Panc1 (cell line): ENCODE measurements around the gene VEZT. TPM values are rescaled to one million over a fixed set of nuclear protein-coding genes. Genes with fewer than 3 reads are reported as not detected.

Source experiments
- ATAC-seq: fragments of 200-7000 bp; cut with Tn5 transposase; 2 replicates; pipeline ENCODE4 v1.9.1; 2020; ENCODE audit warnings: mild to moderate bottlenecking, moderate library complexity
- BruUV-seq: library from RNA; stranded (reverse); fragments of 400-500 nt; replicated peaks from 2 replicates; lab custom pipeline; 2021; lab: Mats Ljungman, UMichigan
- CTCF ChIA-PET: fragments of 300-600 bp; sonication (Branson Sonifier 250); formaldehyde crosslinking; loops from one replicate; lab custom pipeline; 2022; ENCODE audit warnings: antibody characterized with exemption; lab: Charles Lee
- POLR2A ChIA-PET: fragments of 300-600 bp; sonication (Branson Sonifier 250); formaldehyde crosslinking; loops from one replicate; lab custom pipeline; 2022; ENCODE audit warnings: antibody characterized with exemption; lab: Charles Lee
- DNase-seq: peaks from one replicate; pipeline ENCODE4 v3.0.0-alpha.2; 2010; ENCODE audit warnings: low read depth, low spot score
- H3K27ac ChIP-seq: 2 replicates; pipeline ENCODE4 v1.5.1; 2011; ENCODE audit warnings: mild to moderate bottlenecking, low read length, inconsistent platforms
- H3K27me3 ChIP-seq: fragments of 200-500 bp; sonication (Bioruptor generic); 2 replicates; pipeline ENCODE4 v1.6.0; 2014; ENCODE audit warnings: low read length, inconsistent platforms; ENCODE audit not compliant: control insufficient read depth, insufficient read depth
- H3K36me3 ChIP-seq: fragments of 200-500 bp; sonication (Bioruptor generic); 2 replicates; pipeline ENCODE4 v1.5.1; 2014; ENCODE audit warnings: inconsistent platforms, mild to moderate bottlenecking, low read length, moderate library complexity; ENCODE audit not compliant: control insufficient read depth, insufficient read depth
- H3K4me1 ChIP-seq: 2 replicates; pipeline ENCODE4 v1.5.1; 2011; ENCODE audit warnings: inconsistent platforms, mild to moderate bottlenecking, low read length, moderate library complexity; ENCODE audit not compliant: control insufficient read depth, insufficient read depth
- H3K4me3 ChIP-seq, 2 experiments: 2 replicates each; pipeline ENCODE4 v1.5.1; 2011 to 2012; ENCODE audit warnings: low read depth in 2 of 2, low read length in 2 of 2, mild to moderate bottlenecking in 2 of 2, inconsistent platforms in 1 of 2, moderate library complexity in 1 of 2
- H3K9me3 ChIP-seq: fragments of 200-500 bp; sonication (Bioruptor generic); 2 replicates; pipeline ENCODE4 v1.5.1; 2014; ENCODE audit warnings: low read depth, mild to moderate bottlenecking, inconsistent platforms, low read length, moderate library complexity; ENCODE audit not compliant: control insufficient read depth, insufficient read depth
- CTCF ChIP-seq: fragments of 450-650 bp; IDR thresholded peaks from 2 replicates; pipeline ENCODE4 v1.5.1; 2017; ENCODE audit warnings: mild to moderate bottlenecking
- POLR2AphosphoS5 ChIP-seq: IDR thresholded peaks from 2 replicates; pipeline ENCODE4 v1.6.1; 2012; ENCODE audit warnings: mild to moderate bottlenecking, low read depth, low read length, moderate library complexity
- REST ChIP-seq, 2 experiments: IDR thresholded peaks; 2 replicates each; pipeline ENCODE4 v1.6.1; 2011 to 2012; ENCODE audit warnings: low read depth in 2 of 2, control low read depth in 1 of 2, low read length in 1 of 2, mild to moderate bottlenecking in 1 of 2, moderate library complexity in 1 of 2; ENCODE audit not compliant: insufficient read depth in 1 of 2
- SIN3A ChIP-seq: IDR thresholded peaks from 2 replicates; pipeline ENCODE4 v1.6.1; 2012; ENCODE audit warnings: low read depth, mild to moderate bottlenecking, low read length, moderate library complexity, borderline replicate concordance; ENCODE audit not compliant: insufficient read depth
- TCF7L2 ChIP-seq: IDR thresholded peaks from 2 replicates; pipeline ENCODE4 v1.6.1; 2011; ENCODE audit warnings: mild to moderate bottlenecking, low read depth, low read length, inconsistent platforms
- in situ Hi-C: cut with HindIII; loops from 2 replicates; pipeline ENCODE4 v1.10.0; 2016; ENCODE audit warnings: low sequenced_read_pairs, low pct_unique_long_range_greater_than_20kb
- intact Hi-C: fragments of 100-400 bp; cut with micrococcal nuclease; formaldehyde crosslinking; loops from one replicate; pipeline ENCODE4 v1.10.0; 2022; ENCODE audit not compliant: unreplicated experiment
- microRNA-seq: library from miRNA; unstranded; fragments of <30 nt; microRNA quantifications from one replicate; pipeline ENCODE4 v1.1.0, GENCODE V29; 2020; ENCODE audit not compliant: unreplicated experiment
- total RNA-seq: library from RNA; stranded (reverse); gene quantifications from one replicate; pipeline ENCODE4 v1.2.1, GENCODE V29; 2021; ENCODE audit not compliant: unreplicated experiment

The VEZT gene
- total RNA-seq, 1 experiment from 2014 or later = 70.6 TPM

GRCh38 chr12:95349291-95349690 lies 131.7 kb downstream of the VEZT start:
- Histone ChIP-seq H3K9me3 (no peaks in the 10 kb centered on the region), H3K4me1 (no peaks in the 10 kb centered on the region), H3K36me3 (no peaks in the 10 kb centered on the region), H3K27me3 (no peaks in the 10 kb centered on the region; the same call in 1 of the 2 replicates), H3K4me3 (no peak overlapping the region), H3K27ac (no peak overlapping the region)
- BruUV-seq = no TSS peak
- ChIA-PET POLR2A (no interaction called here), CTCF (no interaction called here)
- no peak for TF ChIP-seq REST (IDR thresholded peaks at IDR 0.05; ENCODE audit: insufficient read depth in 1 of 2, low read depth in 2 of 2, low read length in 1 of 2)
- no peak for TF ChIP-seq POLR2AphosphoS5
- no peak for TF ChIP-seq SIN3A
- no peak for TF ChIP-seq CTCF
- TF ChIP-seq TCF7L2 = no peak
- DNase-seq (no peak), ATAC-seq (no peak)
- in situ Hi-C loops = no loop called here
- intact Hi-C loops = no loop called here

- no peak for ATAC-seq
- POLR2A ChIA-PET = no interaction called here
Observed at GRCh38 chr12:95351748-95352147, 134.1 kb downstream of the VEZT start.

More at GRCh38 chr12:95351748-95352147, 134.1 kb downstream of the VEZT start:
- CTCF ChIA-PET = interaction anchor here (0.7 kb wide), 1 partner anchor 183 kb away, joined by 3 read pairs; no protein-coding TSS in a partner anchor
- Histone ChIP-seq H3K4me1 (no peaks in the 10 kb centered on the region), H3K9me3 (no peaks in the 10 kb centered on the region), H3K36me3 (no peaks in the 10 kb centered on the region), H3K4me3 (no peak overlapping the region), H3K27me3 (no peaks in the 10 kb centered on the region; the same call in 1 of the 2 replicates), H3K27ac (no peak overlapping the region)
- intact Hi-C loops (no loop called here), in situ Hi-C loops (no loop called here)
- BruUV-seq = no TSS peak
- TF ChIP-seq CTCF = no peak
- DNase-seq = no peak

Small RNA genes lying within 50 kb of the gene (microRNA-seq; reads per million reads assigned to microRNA genes)
- gene MIR331 = 233 reads per million, percentile 64 among the genes with 10 or more reads in this experiment
- gene MIR3685 = not detected

Other genes with a start within 250 kb of the VEZT start
- 108 TPM for gene NDUFA12, start 214.1 kb upstream of the VEZT start, total RNA-seq
- gene NR2C1, start 144.2 kb upstream of the VEZT start, total RNA-seq = 84.6 TPM
- 28.3 TPM for gene FGD6, start 340 bp upstream of the VEZT start, total RNA-seq